HG03521 (cell line): ENCODE results near the gene NPR1.
A peak's percentile ranks its signal among the peaks of the same experiment; 100 is the strongest.
"Not testable (repeated sequence)": the region's sequence is repeated elsewhere in the genome, so short reads cannot be mapped to it uniquely, and the experiment has no call there.

Experiments used
- ATAC-seq: cut with Tn5 transposase; IDR thresholded peaks from one replicate; pipeline ENCODE4 v1.9.1; 2021; ENCODE audit warnings: mild to moderate bottlenecking, moderate library complexity; ENCODE audit not compliant: unreplicated experiment

NPR1 gene

GRCh38 chr1:153678519-153679336, at the start of gene NPR1:
Gene NPR1 (plus strand): TSS chr1:153678688. CDS start chr1:153679109, 421 bp downstream.
- no peak for ATAC-seq

DNA sequence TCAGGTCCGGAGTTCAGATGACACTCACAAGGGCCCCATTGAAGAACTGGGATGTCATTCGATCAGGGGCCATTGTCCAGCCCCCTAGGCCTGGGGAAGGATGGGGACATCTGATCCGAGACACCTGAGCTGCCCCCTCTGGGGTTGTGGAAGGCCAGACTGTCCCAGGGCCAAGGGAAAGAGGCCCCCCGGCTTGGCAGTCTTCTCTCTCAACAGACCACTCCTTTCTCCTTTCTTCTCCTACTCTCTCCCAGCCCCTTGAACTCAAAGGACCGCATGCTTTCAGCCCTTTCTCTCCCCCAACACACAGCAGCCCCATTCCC, 49.2 kb upstream of the NPR1 start:
- ATAC-seq = no peak

- no peak for ATAC-seq
Observed at GRCh38 chr1:153629971-153630370, 48.5 kb upstream of the NPR1 start.

DNA sequence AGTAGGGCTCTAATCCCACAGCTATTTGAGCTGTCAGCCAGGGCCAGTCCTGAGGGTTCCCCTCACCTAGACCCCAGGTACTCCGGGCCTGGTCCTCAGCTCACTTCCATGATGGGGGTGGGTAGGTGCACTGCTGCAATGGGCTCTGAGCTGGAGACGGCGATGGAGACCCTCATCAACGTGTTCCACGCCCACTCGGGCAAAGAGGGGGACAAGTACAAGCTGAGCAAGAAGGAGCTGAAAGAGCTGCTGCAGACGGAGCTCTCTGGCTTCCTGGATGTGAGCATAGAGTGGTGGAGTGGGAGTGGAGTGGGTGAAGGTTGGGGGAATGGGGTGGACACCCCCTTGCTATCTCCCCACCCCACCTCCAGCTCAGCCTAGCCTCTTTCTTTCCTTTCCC, 48.1 kb upstream of the NPR1 start:
- ATAC-seq = no peak

DNA sequence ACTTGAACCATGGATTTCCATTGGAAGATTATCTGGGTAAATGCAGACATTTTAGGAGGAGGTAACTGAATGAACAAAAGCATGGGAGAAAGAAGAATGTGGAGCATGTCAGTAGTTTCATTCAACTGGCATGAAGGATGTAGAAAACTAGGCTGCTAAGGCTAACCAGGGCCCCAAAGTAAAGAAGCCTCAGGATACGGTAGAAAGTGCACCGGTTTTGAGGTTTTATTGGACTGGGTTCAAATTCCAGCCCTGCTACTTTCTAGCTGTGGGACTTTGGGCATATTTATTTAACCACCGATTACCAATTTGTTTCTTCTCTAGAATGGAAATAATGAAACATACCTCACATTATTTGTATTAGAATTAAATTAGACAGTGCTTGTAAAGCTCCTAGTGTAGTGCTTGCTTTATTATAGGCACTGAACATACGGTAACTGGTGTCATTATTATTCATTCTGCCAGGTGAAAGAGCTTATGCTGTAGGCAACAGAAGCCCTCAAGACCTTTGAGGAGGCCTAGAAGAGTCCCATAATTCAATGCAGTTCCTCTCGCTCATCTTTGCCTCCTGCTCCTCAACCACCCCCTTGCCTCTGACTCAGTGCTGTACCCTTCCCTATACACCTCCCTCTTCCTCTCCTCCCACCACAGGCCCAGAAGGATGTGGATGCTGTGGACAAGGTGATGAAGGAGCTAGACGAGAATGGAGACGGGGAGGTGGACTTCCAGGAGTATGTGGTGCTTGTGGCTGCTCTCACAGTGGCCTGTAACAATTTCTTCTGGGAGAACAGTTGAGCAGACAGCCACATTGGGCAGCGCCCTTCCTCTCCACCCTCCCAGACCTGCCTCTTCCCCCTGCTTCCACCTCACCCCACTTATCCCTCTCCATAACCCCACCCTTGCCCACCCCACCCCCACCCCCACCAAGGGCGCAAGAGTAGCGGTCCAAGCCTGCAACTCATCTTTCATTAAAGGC, 47.2 kb upstream of the NPR1 start:
- no peak for ATAC-seq

- ATAC-seq = no peak
Observed at GRCh38 chr1:153633161-153633753, 45.2 kb upstream of the NPR1 start.

- peak; percentile 88 for ATAC-seq
Observed at GRCh38 chr1:153633754-153634665, 44.5 kb upstream of the NPR1 start, which contains the start of gene CHTOP. Gene CHTOP (plus strand): TSS chr1:153634066. CDS start chr1:153636589, 2,523 bp downstream.

GRCh38 chr1:153635872-153636271, 42.6 kb upstream of the NPR1 start:
- no peak for ATAC-seq

- ATAC-seq = no peak
Observed at GRCh38 chr1:153636312-153636711, 42.2 kb upstream of the NPR1 start.

DNA sequence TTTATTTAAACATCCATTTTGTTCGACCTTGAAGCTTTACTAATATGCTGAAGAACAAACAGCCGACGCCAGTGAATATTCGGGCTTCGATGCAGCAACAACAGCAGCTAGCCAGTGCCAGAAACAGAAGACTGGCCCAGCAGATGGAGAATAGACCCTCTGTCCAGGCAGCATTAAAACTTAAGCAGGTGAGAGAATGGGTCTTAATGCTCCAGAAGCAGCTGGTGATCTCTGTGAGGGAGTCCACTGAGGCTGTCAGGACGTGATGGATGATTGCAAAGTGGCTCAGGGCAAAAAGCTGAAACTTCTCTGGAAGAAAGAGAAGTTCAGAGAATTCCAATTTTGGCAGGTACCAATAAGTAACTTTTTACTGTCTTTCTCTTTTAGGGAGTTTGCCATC, 40.2 kb upstream of the NPR1 start:
- ATAC-seq = no peak

DNA sequence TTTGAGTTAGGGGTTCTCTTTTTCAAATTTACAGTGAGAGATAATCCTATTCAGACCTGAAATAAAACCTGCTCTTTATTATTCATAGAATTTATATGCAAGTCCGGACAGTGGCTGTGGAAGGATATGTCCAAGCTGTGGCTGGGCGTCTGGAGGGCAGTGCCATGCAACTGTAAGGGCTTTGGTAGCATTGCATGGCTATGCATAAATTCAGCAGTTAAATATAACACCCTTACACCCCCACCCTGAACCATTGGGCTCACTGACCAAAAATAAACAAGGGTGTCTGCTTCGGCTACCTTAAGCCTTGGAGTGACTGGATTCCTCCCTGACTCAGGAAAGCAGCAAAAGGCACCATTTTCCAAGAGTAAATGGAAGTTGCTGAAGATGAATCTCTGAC, 39.2 kb upstream of the NPR1 start:
- ATAC-seq = no peak

DNA sequence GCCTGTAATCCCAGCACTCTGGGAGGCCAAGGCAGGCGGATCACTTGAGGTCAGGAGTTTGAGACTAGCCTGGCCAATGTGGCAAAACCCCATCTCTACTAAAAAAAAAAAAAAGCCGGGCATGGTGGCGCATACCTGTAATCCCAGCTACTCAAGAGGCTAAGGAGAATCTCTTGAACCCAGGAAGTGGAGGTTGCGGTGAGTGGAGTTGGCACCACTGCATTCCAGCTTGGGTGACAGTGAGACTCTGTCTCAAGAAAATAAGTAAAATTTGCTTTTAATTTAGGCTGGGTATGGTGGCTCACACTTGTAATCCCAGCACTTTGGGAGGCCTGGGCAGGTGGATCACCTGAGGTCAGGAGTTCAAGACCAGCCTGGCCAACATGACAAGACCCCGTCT, 38.3 kb upstream of the NPR1 start:
- not testable (repeated sequence) for ATAC-seq

- ATAC-seq = no peak
Observed at GRCh38 chr1:153640861-153641260, 37.6 kb upstream of the NPR1 start.

- ATAC-seq = no peak
Observed at GRCh38 chr1:153642161-153642560, 36.3 kb upstream of the NPR1 start.

- ATAC-seq = no peak
Observed at GRCh38 chr1:153643100-153643499, 35.4 kb upstream of the NPR1 start.

DNA sequence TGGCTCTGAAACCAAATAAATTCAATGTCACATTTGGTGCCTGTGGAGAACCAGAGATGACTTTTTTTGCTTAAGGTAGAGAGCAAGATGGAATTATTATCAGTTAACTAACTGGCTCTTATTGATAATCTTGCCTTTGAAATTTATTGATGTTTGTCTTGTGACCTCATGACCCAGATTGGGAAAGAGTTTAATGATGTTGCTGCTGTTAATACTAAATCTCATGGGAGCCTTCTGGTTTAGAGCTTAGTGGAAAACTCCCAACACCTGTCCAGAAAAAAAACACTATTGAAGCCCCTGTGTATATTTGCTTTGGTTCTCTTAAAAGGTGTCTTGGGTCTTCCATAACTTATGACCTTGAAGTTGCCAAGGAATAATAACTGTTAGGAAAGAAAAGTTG, 34.7 kb upstream of the NPR1 start:
- no peak for ATAC-seq

DNA sequence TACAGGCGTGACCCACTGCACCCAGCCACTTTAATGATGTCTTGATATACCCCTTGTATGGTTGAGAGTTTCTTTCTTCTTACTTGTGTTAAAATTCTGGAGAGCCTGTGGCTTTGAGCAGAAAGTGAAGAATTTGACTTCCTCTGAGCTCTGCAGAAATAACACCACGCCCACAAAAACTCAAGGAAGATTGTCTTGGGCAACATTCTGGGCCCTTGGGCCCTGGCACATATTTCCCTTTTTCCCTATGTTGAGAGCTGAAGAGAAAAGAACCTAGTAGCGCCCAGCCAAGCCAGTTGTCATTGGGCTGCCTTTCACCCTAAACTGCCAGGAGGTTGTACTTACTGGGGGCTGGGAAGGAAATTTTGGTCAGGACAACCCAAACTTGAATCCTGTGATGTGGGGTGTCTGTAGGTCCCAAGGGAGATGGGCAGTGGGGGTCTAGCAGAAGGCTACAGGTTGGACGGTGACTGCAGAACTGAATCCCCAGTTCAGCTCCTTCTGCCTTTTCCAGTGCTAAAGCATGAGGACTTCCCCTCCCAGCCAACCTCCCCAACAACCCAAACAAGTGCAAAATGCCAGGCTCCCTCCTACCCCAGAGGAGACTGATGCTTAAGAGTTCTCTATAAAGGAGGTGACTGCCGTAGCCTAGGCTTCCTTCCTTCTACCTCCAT, 31.7 kb upstream of the NPR1 start:
- no peak for ATAC-seq

DNA sequence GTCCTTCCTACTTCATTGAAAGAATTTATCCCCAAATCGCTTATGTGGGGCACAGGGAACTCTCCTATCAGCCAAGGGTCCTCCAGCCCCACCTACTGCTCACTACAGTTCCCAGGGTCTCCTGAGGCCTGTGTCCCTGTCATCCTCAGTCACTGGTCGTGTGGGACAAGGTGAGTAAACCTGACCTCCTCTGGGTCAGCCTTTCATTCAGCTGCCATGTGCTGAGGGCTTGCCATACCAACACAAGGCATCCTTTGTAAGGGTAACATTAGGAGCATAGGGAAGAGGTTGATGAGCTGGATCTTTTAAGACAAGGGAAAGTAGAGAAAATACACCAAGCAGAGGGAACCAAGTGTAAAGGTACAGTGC, 31.2 kb upstream of the NPR1 start:
- ATAC-seq = no peak

- no peak for ATAC-seq
Observed at GRCh38 chr1:153648000-153648643, 30.4 kb upstream of the NPR1 start.
